ENCODE measurements around the gene DSG3. TPM values are rescaled to one million over a fixed set of nuclear protein-coding genes. Genes with fewer than 3 reads are reported as not detected.

The DSG3 gene
- total and polyA plus RNA-seq, 8 donors = not detected

DNA sequence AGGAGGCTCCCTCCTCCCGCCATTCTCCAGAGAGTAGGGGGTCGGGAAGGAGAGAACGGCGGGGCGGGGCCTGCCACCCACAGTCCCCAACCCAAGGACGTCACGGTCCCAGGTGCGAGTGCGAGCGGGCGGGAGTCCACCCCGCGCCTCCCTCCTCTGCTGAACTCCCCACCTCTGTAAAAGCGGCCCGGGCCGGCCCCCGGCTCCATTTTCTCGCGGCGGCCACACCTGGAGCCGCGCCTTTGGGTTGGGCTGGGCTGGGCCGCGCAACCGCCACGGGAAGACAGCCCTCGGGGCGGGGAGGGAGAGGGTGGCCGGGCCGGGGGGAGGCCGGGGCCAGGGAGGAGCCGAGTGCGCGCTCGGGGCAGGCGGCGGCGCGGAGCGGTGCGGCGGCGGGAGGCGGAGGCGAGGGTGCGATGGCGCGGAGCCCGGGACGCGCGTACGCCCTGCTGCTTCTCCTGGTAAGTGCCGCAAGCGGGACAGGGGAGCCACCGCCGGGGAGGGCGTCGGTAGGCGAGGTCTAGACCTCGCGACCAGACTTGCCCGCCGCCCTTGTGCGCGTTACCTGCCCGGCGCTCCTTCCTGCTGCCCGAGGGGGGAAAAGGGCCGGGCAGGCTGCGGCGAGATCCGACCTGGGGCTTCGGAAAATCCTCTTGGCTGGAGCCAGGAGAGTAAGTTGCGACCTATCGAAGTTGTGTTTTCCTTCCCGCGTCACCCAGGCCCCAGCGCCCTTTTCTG lies 50.5 kb downstream of the DSG3 start, which contains the start of gene DSG2:
TSS of gene DSG2 (plus strand) at position 342 of the 738 bp plus-strand sequence. CDS start at position 417, 75 bp downstream.
- no peaks in the 10 kb centered on the region for H3K36me3 ChIP-seq
- H3K4me1 ChIP-seq = peaks cover 0 to 10% of the 10 kb centered on the region in 2 donors
- H3K4me3 ChIP-seq = peak within 1 kb of the TSS; percentile 37 to 45
- intact Hi-C loops (cut with DNase I) = no loop called here
- H3K27me3 ChIP-seq = peaks cover 16 to 52% of the 10 kb centered on the region in 2 donors
- ATAC-seq (peak; percentile 96), DNase-seq (peak; percentile 60 to 92 (median 72))
- peak within 1 kb of the TSS; percentile 73 to 74 for H3K27ac ChIP-seq
- no peaks in the 10 kb centered on the region for H3K9me3 ChIP-seq
- TF ChIP-seq, protein P1, sequence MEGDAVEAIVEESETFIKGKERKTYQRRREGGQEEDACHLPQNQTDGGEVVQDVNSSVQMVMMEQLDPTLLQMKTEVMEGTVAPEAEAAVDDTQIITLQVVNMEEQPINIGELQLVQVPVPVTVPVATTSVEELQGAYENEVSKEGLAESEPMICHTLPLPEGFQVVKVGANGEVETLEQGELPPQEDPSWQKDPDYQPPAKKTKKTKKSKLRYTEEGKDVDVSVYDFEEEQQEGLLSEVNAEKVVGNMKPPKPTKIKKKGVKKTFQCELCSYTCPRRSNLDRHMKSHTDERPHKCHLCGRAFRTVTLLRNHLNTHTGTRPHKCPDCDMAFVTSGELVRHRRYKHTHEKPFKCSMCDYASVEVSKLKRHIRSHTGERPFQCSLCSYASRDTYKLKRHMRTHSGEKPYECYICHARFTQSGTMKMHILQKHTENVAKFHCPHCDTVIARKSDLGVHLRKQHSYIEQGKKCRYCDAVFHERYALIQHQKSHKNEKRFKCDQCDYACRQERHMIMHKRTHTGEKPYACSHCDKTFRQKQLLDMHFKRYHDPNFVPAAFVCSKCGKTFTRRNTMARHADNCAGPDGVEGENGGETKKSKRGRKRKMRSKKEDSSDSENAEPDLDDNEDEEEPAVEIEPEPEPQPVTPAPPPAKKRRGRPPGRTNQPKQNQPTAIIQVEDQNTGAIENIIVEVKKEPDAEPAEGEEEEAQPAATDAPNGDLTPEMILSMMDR (IDR thresholded peaks at IDR 0.05) = no peak

DNA sequence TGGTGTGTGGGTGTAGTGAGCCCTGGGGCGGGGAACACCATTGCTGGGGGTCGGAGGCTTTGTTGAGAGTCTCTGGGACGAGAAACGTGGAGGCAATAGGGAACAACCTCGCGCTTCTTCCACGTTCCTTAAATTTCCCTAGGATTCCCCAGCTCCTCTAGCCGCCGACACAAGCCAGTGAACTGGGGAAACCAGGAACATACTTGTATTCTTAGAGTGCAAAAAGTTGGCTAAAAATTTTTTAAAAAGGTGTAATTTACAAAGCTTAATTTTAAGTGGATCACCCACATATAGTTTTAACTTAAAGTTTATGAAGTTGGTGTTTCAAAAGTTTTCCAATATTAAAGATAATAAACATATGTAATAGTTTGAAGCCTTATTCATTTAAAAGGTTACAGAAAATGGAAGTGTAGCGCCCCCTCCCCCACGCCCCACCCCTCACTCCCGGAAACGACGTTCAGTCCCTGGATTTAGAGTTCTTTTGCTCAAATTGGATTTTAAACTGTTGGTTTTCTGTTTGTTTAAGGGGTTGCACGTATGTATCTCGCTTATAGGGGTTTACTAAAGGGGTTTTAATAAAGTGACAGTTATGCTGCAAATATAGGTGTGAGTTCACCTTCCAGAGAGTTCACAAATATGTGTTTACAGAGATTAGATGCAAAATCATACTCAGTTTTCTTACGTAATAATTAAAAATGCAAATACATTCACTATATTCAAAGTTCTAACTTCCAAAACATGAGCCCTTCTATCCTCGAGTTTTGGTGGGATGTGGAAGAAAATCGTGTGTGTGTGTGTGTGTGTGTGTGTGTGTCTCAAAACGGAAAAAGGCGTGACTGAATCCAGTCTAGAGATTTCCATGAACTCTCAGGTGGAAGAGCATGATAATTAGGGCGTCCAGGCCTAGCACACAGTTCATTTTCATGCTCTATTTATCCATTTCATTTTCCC lies 51.3 kb downstream of the DSG3 start:
- DNase-seq = peak in 2 of 4 donors; percentile 14 to 32

DNA sequence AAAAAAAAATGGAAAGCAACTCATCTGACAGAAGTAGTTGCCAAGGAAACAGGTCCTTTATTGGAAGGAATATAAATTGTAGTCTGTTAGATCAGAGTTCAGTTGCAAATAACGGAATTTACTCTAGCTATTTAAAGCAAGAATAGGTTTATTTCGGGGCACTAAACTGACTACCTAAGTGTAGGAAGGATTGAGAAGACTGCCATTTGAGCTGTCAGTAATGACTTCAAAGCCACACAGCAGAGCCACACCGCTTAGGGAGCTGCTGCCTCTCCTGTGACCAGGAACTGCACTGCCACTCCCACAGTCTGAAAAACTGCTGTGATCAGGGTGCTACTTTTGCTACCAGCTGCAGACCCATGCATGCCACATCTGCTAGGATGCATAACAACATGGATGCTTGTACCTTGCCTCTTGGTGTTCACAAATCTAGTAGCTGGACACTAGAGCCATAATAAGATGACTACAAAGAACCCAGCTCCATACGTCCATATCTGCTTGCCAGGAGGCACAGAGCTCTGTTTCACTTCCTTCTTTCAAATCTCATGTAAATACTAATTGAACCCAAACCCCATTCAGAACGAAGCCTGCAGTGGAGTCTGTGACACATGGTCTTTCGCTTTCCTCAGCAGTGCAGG lies 52.6 kb downstream of the DSG3 start:
- DNase-seq (no peak), ATAC-seq (no peak)
- Histone ChIP-seq H3K4me1 (peaks cover 0 to 10% of the 10 kb centered on the region in 2 donors), H3K27ac (no peak overlapping the region), H3K36me3 (no peaks in the 10 kb centered on the region), H3K4me3 (no peak overlapping the region), H3K27me3 (peaks cover 16 to 47% of the 10 kb centered on the region in 2 donors), H3K9me3 (no peaks in the 10 kb centered on the region)
- intact Hi-C loops (cut with DNase I) = loop anchor here in 1 of 2 donors (10.0 kb wide), 1 partner anchor 195 kb away; no protein-coding TSS in a partner anchor
- TF ChIP-seq, protein P1 (IDR thresholded peaks at IDR 0.05) = no peak

More for the DNA sequence above, 51.3 kb downstream of the DSG3 start:
- H3K4me1 ChIP-seq = peaks cover 0 to 10% of the 10 kb centered on the region in 2 donors
- no peaks in the 10 kb centered on the region for H3K9me3 ChIP-seq
- H3K36me3 ChIP-seq = no peaks in the 10 kb centered on the region
- H3K27ac ChIP-seq = peak overlapping the region; percentile 73 to 74
- intact Hi-C loops (cut with DNase I) = no loop called here
- TF ChIP-seq, protein P1 (IDR thresholded peaks at IDR 0.05) = no peak
- peak overlapping the region; percentile 37 to 45 for H3K4me3 ChIP-seq
- peak; percentile 24 for ATAC-seq
- peaks cover 16 to 47% of the 10 kb centered on the region in 2 donors for H3K27me3 ChIP-seq

DNA sequence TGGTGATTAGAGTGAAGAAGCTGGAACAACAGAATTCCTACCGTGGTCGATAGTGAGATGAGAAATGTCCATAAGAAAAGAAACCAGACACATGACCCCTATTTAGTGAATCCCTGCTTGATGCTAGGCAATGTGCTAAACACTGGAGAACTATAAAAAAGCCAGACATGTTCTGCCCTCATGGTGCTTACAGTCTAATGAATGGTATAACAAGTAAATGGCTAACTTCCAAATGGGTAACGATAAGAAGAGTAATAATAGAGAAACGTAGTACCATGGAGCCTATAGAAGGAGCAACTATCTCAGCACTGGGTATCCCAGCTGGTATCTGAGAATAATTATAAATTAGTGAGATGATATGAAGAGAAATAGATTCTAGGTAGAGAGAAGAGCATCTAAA lies 55.5 kb downstream of the DSG3 start:
- Histone ChIP-seq H3K36me3 (no peaks in the 10 kb centered on the region), H3K9me3 (no peaks in the 10 kb centered on the region), H3K27me3 (peaks cover 6 to 24% of the 10 kb centered on the region in 2 donors), H3K27ac (no peak overlapping the region), H3K4me3 (no peak overlapping the region), H3K4me1 (peaks cover 0 to 6% of the 10 kb centered on the region in 2 donors)
- TF ChIP-seq, protein P1 (IDR thresholded peaks at IDR 0.05) = no peak
- no peak for ATAC-seq
- no peak for DNase-seq
- intact Hi-C loops (cut with DNase I) = loop anchor here in 1 of 2 donors (10.0 kb wide), 1 partner anchor 198 kb away; no protein-coding TSS in a partner anchor

Measured in left lung (tissue), 10 donors.